ENCODE data around the gene P2RX6. TPM values are rescaled to one million over a fixed set of nuclear protein-coding genes. Genes with fewer than 3 reads are reported as not detected.

P2RX6 gene
- total and polyA plus RNA-seq, 9 of the 15 experiments (the other 6 are each of a cell fraction or from before 2014, with no cell fraction given), result 0.01 to 3.9 (median 1.5) TPM; not detected in 1

GRCh38 chr22:21031545-21032036 is 16.6 kb downstream of the P2RX6 start (continued):
- TF ChIP-seq REST (IDR thresholded peaks at IDR 0.05; ENCODE audit: borderline replicate concordance) (no peak), REST (CRISPR knock-in tag; IDR thresholded peaks at IDR 0.05; ENCODE audit: low read depth) (no peak), NR4A1 (CRISPR knock-in tag; IDR thresholded peaks at IDR 0.05) (no peak), NR4A1 (tag; IDR thresholded peaks at IDR 0.05) (no peak), UBTF (IDR thresholded peaks at IDR 0.05; ENCODE audit: borderline replicate concordance in 1 of 2, low read depth in 2 of 2, low read length in 2 of 2) (0 out of 4 replicates have a peak, but pooled peaks of 1 of the 2 experiments have one; percentile 18), HOMEZ (CRISPR knock-in tag; IDR thresholded peaks at IDR 0.05) (no peak), BRCA1 (IDR thresholded peaks at IDR 0.05) (no peak), BRCA1 (CRISPR knock-in tag; IDR thresholded peaks at IDR 0.05) (0 out of 2 replicates have a peak, but pooled peaks have one; percentile 56), POU5F1 (IDR thresholded peaks at IDR 0.05; ENCODE audit: borderline replicate concordance, low read depth, low read length, partially characterized antibody) (no peak), ZNF57 (CRISPR knock-in tag; IDR thresholded peaks at IDR 0.05) (no peak), DPF2 (IDR thresholded peaks at IDR 0.05) (no peak), ZBTB33 (CRISPR knock-in tag; IDR thresholded peaks at IDR 0.05) (no peak), POLR2G (IDR thresholded peaks at IDR 0.05; ENCODE audit: low read depth, low read length) (peak; percentile 54), XRCC5 (IDR thresholded peaks at IDR 0.05; ENCODE audit: low read depth, low read length) (no peak), IFI16 (CRISPR knock-in tag; IDR thresholded peaks at IDR 0.05) (no peak)

Data from K562 (cell line).